Thymus (tissue), 11 donors: ENCODE data around the gene MYO18B. TPM values are rescaled to one million over a fixed set of nuclear protein-coding genes. Genes with fewer than 3 reads are reported as not detected.

Source experiments
- DNase-seq, 9 donors: peaks; one replicate each; pipeline ENCODE4 v3.0.0-alpha.2; 2013; ENCODE audit warnings: low spot score in 9 of 9, low read depth in 6 of 9, missing footprints in 1 of 9
- H3K27ac ChIP-seq, 2 donors: one replicate each; pipeline ENCODE4 v1.5.1; 2013; ENCODE audit warnings: control low read depth in 1 of 2, low read depth in 1 of 2, low read length in 1 of 2, mild to moderate bottlenecking in 1 of 2, moderate library complexity in 1 of 2
- H3K27me3 ChIP-seq, 2 donors: one replicate each; pipeline ENCODE4 v1.5.1; 2013; ENCODE audit warnings: low read length in 1 of 2; ENCODE audit not compliant: control insufficient read depth in 2 of 2, insufficient read depth in 1 of 2
- H3K36me3 ChIP-seq, 2 donors: one replicate each; pipeline ENCODE4 v1.5.1; 2013; ENCODE audit warnings: low read length in 1 of 2, mild to moderate bottlenecking in 1 of 2, moderate library complexity in 1 of 2; ENCODE audit not compliant: control insufficient read depth in 2 of 2, insufficient read depth in 2 of 2
- H3K4me1 ChIP-seq, 2 donors: one replicate each; pipeline ENCODE4 v1.5.1; 2013; ENCODE audit warnings: low read length in 2 of 2; ENCODE audit not compliant: control insufficient read depth in 2 of 2, insufficient read depth in 2 of 2
- H3K4me3 ChIP-seq, 2 donors: one replicate each; pipeline ENCODE4 v1.5.1; 2013; ENCODE audit warnings: low read length in 2 of 2, control low read depth in 1 of 2, mild to moderate bottlenecking in 1 of 2
- H3K9me3 ChIP-seq, 2 donors: one replicate each; pipeline ENCODE4 v1.5.1; 2013; ENCODE audit warnings: low read length in 1 of 2, mild to moderate bottlenecking in 1 of 2; ENCODE audit not compliant: control insufficient read depth in 2 of 2, insufficient read depth in 1 of 2
- WGBS: extraction: QIAGEN DNeasy Blood & Tissue Kit; methylation state at CpG from one replicate; pipeline ENCODE4 v1.1.7; 2013; 5-methylcytosine and 5-hydroxymethylcytosine counted together
- polyA plus RNA-seq: library from polyadenylated mRNA; stranded (reverse); fragments of 200-250 nt; gene quantifications from one replicate; pipeline ENCODE4 v1.2.3, GENCODE V29; 2013
- total RNA-seq: library from RNA; stranded (reverse); fragments of 120-200 nt; gene quantifications from one replicate; pipeline ENCODE4 v1.2.4, GENCODE V29; 2013
- donor health status: healthy.

Gene MYO18B
- total and polyA plus RNA-seq, 2 donors, result 2.4 to 13.8 TPM

DNA sequence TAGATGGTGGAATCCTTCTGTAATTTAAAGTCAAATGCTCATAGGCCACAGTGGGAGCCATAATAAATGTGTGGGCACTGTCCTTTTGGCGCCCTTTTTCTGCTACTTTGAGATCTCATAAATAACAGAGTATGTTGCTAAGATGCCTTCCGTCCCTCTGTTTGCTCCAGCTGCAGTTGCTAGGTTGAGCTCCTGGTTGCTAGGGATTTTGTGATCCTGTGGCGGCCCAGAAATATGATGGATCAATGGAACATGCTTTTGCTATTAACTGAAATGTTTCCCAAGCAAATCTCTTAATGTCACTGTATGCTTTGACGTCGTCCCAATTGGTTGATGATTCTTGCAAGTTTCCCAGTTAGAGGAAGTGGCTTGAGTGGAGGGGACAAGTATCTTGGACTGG is 53.5 kb downstream of the MYO18B start:
- Histone ChIP-seq H3K36me3 (no peaks in the 10 kb centered on the region), H3K9me3 (no peaks in the 10 kb centered on the region), H3K27ac (no peak overlapping the region), H3K4me3 (no peak overlapping the region), H3K4me1 (no peaks in the 10 kb centered on the region), H3K27me3 (peaks cover 0 to 4% of the 10 kb centered on the region in 2 donors)
- no peak for DNase-seq
- 81% methylated on average over 5 of the region's 5 CpGs for WGBS

DNA sequence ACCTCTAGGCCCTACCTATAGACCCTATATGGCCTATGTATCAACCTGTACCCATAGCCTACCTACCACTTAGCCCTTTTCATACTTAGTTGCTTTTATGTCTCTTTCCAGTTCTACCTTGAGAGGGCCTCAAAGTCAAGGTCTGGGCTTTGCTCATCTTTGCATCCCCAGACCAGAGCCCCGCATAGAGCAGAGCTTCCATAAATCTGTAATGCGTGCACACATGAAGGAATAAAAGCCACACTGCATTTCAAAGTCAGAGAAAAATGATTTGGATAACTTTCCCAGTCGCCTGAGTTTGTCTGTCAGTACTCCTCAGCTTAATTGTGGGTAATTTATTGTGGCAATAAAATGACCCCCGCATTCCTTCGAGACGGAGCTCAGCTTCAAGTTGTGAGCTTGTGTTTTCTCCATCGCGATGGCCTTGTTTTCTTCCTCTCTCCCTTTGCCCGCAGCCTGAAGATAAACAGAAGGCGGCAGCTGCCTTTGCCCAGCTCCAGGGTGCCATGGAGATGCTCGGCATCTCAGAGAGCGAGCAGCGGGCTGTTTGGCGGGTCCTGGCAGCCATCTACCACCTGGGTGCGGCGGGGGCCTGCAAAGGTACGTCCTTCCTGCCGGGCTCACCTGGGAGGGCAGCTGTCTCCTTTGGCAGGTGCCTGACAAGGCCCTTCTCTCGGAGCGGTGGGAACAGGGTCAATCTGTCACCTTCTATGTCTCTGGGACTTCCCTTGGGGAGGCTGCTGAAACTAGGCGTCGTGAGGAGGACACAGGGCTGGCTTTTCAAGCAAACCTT is 55.7 kb downstream of the MYO18B start:
- Histone ChIP-seq H3K27me3 (peaks cover 0 to 4% of the 10 kb centered on the region in 2 donors), H3K4me3 (no peak overlapping the region), H3K36me3 (no peaks in the 10 kb centered on the region), H3K4me1 (no peaks in the 10 kb centered on the region), H3K9me3 (no peaks in the 10 kb centered on the region), H3K27ac (no peak overlapping the region)
- no peak for DNase-seq
- WGBS, result 76% methylated on average over 22 of the region's 22 CpGs

DNA sequence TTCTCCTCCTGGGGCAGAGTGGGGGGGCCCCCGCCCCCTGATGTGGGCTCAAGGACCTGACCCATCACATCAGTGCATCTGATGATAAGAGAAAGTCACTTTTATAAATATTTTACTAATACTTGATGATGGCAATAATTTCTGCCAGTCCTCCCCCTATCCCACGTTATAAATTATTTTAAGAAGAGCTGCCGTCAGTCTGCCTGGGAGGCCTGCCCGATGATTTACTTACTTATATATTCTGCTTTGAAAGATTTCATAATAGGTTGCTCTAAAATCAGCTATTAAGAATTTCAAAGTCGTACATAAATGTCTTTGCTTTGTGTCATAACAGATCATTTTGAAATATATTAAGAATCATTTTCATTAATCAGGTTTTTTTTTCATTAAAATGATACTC is 58.8 kb downstream of the MYO18B start:
- H3K9me3 ChIP-seq, result no peaks in the 10 kb centered on the region
- no peak overlapping the region for H3K4me3 ChIP-seq
- WGBS, result 78% methylated on average over 5 of the region's 5 CpGs
- no peak for DNase-seq
- no peak overlapping the region for H3K27ac ChIP-seq
- no peaks in the 10 kb centered on the region for H3K36me3 ChIP-seq
- no peaks in the 10 kb centered on the region for H3K4me1 ChIP-seq
- peaks cover 0 to 4% of the 10 kb centered on the region in 2 donors for H3K27me3 ChIP-seq

- Histone ChIP-seq H3K9me3 (no peaks in the 10 kb centered on the region), H3K4me1 (no peaks in the 10 kb centered on the region), H3K27me3 (peaks cover 0 to 4% of the 10 kb centered on the region in 2 donors), H3K36me3 (no peaks in the 10 kb centered on the region), H3K4me3 (no peak overlapping the region), H3K27ac (no peak overlapping the region)
- DNase-seq, result no peak
- WGBS, result 84% methylated on average over 2 of the region's 2 CpGs
Measured at GRCh38 chr22:25802018-25802417, 60.0 kb downstream of the MYO18B start.

DNA sequence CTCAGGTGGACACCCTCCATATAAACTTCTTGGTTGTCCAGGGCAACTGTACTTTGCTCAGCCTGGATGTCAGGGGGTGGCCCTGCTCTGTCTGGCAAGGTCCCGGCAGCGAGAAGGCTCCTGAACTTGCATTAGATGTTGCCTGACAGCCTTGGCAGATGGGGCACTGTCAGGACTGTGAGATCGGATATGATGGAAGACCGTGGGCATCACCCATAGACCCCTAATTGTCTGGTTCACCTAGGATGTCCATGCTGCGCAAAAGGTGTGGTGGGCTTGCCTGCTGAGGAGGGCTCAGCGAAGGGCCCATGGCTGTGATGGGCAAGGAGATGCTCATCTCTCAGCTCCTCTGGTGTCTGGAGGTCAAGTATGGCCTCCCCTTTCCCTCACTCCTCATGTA is 62.7 kb downstream of the MYO18B start:
- peaks cover 0 to 4% of the 10 kb centered on the region in 2 donors for H3K9me3 ChIP-seq
- no peak for DNase-seq
- H3K27ac ChIP-seq, result no peak overlapping the region
- H3K4me3 ChIP-seq, result no peak overlapping the region
- no peaks in the 10 kb centered on the region for H3K36me3 ChIP-seq
- no peaks in the 10 kb centered on the region for H3K27me3 ChIP-seq
- H3K4me1 ChIP-seq, result no peaks in the 10 kb centered on the region
- WGBS, result 96% methylated on average over 6 of the region's 6 CpGs

- H3K9me3 ChIP-seq, result peaks cover 0 to 4% of the 10 kb centered on the region in 2 donors
Measured at GRCh38 chr22:25806579-25806978, 64.6 kb downstream of the MYO18B start.

GRCh38 chr22:25814685-25815084 is 72.7 kb downstream of the MYO18B start:
- Histone ChIP-seq H3K27me3 (no peaks in the 10 kb centered on the region), H3K4me1 (no peaks in the 10 kb centered on the region), H3K27ac (no peak overlapping the region), H3K9me3 (no peaks in the 10 kb centered on the region), H3K4me3 (no peak overlapping the region), H3K36me3 (no peaks in the 10 kb centered on the region)
- 99% methylated on average over 1 of the region's 1 CpG for WGBS
- DNase-seq, result no peak

More at GRCh38 chr22:25806579-25806978, 64.6 kb downstream of the MYO18B start:
- Histone ChIP-seq H3K27ac (no peak overlapping the region), H3K4me1 (no peaks in the 10 kb centered on the region), H3K27me3 (no peaks in the 10 kb centered on the region), H3K4me3 (no peak overlapping the region), H3K36me3 (no peaks in the 10 kb centered on the region)
- no peak for DNase-seq
- WGBS, result 85% methylated on average over 4 of the region's 4 CpGs

GRCh38 chr22:25815561-25815960 is 73.6 kb downstream of the MYO18B start:
- no peak overlapping the region for H3K27ac ChIP-seq
- no peak overlapping the region for H3K4me3 ChIP-seq
- no peaks in the 10 kb centered on the region for H3K4me1 ChIP-seq
- H3K27me3 ChIP-seq, result no peaks in the 10 kb centered on the region
- DNase-seq, result no peak
- no peaks in the 10 kb centered on the region for H3K36me3 ChIP-seq
- 88% methylated on average over 2 of the region's 2 CpGs for WGBS
- no peaks in the 10 kb centered on the region for H3K9me3 ChIP-seq

GRCh38 chr22:25816522-25817059 is 74.6 kb downstream of the MYO18B start:
- Histone ChIP-seq H3K27me3 (no peaks in the 10 kb centered on the region), H3K9me3 (no peaks in the 10 kb centered on the region), H3K27ac (no peak overlapping the region), H3K4me3 (no peak overlapping the region), H3K4me1 (no peaks in the 10 kb centered on the region), H3K36me3 (no peaks in the 10 kb centered on the region)
- DNase-seq, result no peak
- WGBS, result 79% methylated on average over 7 of the region's 7 CpGs
